K562 (cell line): ENCODE data around the gene KCNQ4. TPM values are rescaled to one million over a fixed set of nuclear protein-coding genes. Genes with fewer than 3 reads are reported as not detected.

ENCODE experiments used
- ATF7 ChIP-seq: fragments of 450-650 bp; IDR thresholded peaks from 2 replicates; pipeline ENCODE4 v1.7.1; 2014; ENCODE audit warnings: mild to moderate bottlenecking, moderate library complexity
- CBX3 ChIP-seq, 2 experiments: IDR thresholded peaks; 1 replicate in 1 of 2; 2 replicates in 1 of 2; pipeline ENCODE4 v1.6.1; 2012; ENCODE audit warnings: inconsistent platforms in 2 of 2, low read length in 2 of 2, borderline replicate concordance in 1 of 2, control low read depth in 1 of 2
- CTBP1 ChIP-seq: fragments of 450-650 bp; IDR thresholded peaks from 2 replicates; pipeline ENCODE4 v1.6.1; 2016; ENCODE audit warnings: borderline replicate concordance
- HBP1 ChIP-seq: fragments of 450-650 bp; formaldehyde crosslinking; IDR thresholded peaks from 2 replicates; pipeline ENCODE4 v1.4.0; 2022; ENCODE audit warnings: missing genetic modification characterization
- HDAC1 ChIP-seq, 2 experiments: fragments of 450-650 bp; IDR thresholded peaks; 2 replicates each; pipeline ENCODE4 v1.6.1; 2016 to 2017; ENCODE audit warnings: inconsistent platforms in 1 of 2, mild to moderate bottlenecking in 1 of 2, moderate library complexity in 1 of 2
- ID3 ChIP-seq, 2 experiments: fragments of 250-450 bp in 1 of 2; fragments of 450-650 bp in 1 of 2; sonication (Bioruptor Pico) in 1 of 2; IDR thresholded peaks; 2 replicates each; pipeline versions ENCODE4 v1.6.1 to v1.8.0; 2016 to 2021; ENCODE audit warnings: mild to moderate bottlenecking in 2 of 2, moderate library complexity in 2 of 2, missing compliant biosample characterization in 1 of 2, missing genetic modification characterization in 1 of 2
- KHSRP ChIP-seq: fragments of 450-650 bp; IDR thresholded peaks from 2 replicates; pipeline ENCODE4 v1.6.1; 2017
- MLLT1 ChIP-seq, 2 experiments: fragments of 450-650 bp; IDR thresholded peaks; 2 replicates each; pipeline ENCODE4 v1.6.1; 2016
- NR2C2 ChIP-seq, 2 experiments: fragments of 200-800 bp in 1 of 2; sonication (Bioruptor generic) in 1 of 2; sonication (generic) in 1 of 2; formaldehyde crosslinking in 1 of 2; IDR thresholded peaks; 2 replicates each; pipeline versions ENCODE4 v1.6.1 to v1.8.0; 2016 to 2022; ENCODE audit warnings: mild to moderate bottlenecking in 1 of 2, missing compliant biosample characterization in 1 of 2, missing genetic modification characterization in 1 of 2, missing genetic modification reagents in 1 of 2
- PKNOX1 ChIP-seq: fragments of 450-650 bp; IDR thresholded peaks from 2 replicates; pipeline ENCODE4 v1.6.1; 2016
- TCF7 ChIP-seq: sonication (generic); IDR thresholded peaks from 2 replicates; pipeline ENCODE4 v1.6.1; 2016; ENCODE audit warnings: antibody characterized with exemption, borderline replicate concordance
- XRCC5 ChIP-seq: fragments of 200-400 bp; formaldehyde crosslinking; IDR thresholded peaks from 2 replicates; pipeline ENCODE4 v1.6.1; 2017; ENCODE audit warnings: low read depth, mild to moderate bottlenecking, low read length
- ZBTB2 ChIP-seq: fragments of 450-650 bp; IDR thresholded peaks from 2 replicates; pipeline ENCODE4 v1.6.1; 2016; ENCODE audit warnings: antibody characterized with exemption
- ZBTB33 ChIP-seq: sonication (generic); formaldehyde crosslinking; IDR thresholded peaks from 2 replicates; pipeline ENCODE4 v1.8.1; 2023; ENCODE audit warnings: mild to moderate bottlenecking, missing genetic modification reagents
- ZFP36 ChIP-seq: fragments of 150-350 bp; IDR thresholded peaks from 2 replicates; pipeline ENCODE4 v1.6.1; 2018; ENCODE audit warnings: low read length, low read depth; ENCODE audit not compliant: partially characterized antibody
- ZNF232 ChIP-seq: sonication (generic); formaldehyde crosslinking; IDR thresholded peaks from 2 replicates; pipeline ENCODE4 v1.8.0; 2022; ENCODE audit warnings: mild to moderate bottlenecking, missing genetic modification reagents
- ZNF551 ChIP-seq: fragments of 250-450 bp; sonication (Bioruptor Pico); IDR thresholded peaks from 2 replicates; pipeline ENCODE4 v1.5.0; 2021; ENCODE audit warnings: mild to moderate bottlenecking, moderate library complexity
- ZNF830 ChIP-seq: fragments of 250-450 bp; sonication (Bioruptor Pico); IDR thresholded peaks from 2 replicates; pipeline ENCODE4 v1.5.0; 2021; ENCODE audit warnings: mild to moderate bottlenecking
- polyA plus RNA-seq, 8 experiments: library from polyadenylated mRNA; depleted of rRNA in 4 of 8; stranded (reverse) in 5 of 8; unstranded in 3 of 8; fragments of >200 nt; fragmentation: Nextera tagmentation in 2 of 8; fragmentation: Illumina TruSeq in 1 of 8; extraction: Ambion mirVana in 2 of 8; extraction: Trizol in 1 of 8; gene quantifications; 2 replicates each; pipeline versions ENCODE4 v1.2.1 to v1.2.3, GENCODE V29; 2011 to 2014; ENCODE audit warnings: inconsistent platforms in 1 of 8, missing spikeins in 1 of 8
- total RNA-seq, 7 experiments: library from RNA; depleted of rRNA in 6 of 7; stranded (reverse); fragments of >200 nt in 6 of 7; fragmentation: Illumina TruSeq in 2 of 7; extraction: Trizol in 2 of 7; gene quantifications; 2 replicates each; pipeline versions ENCODE4 v1.2.1 to v1.2.3, GENCODE V29; 2011 to 2021; ENCODE audit warnings: low replicate concordance in 1 of 7

The KCNQ4 gene
- total and polyA plus RNA-seq, 9 of the 15 experiments (the other 6 are each of a cell fraction or from before 2014, with no cell fraction given) = 0.07 to 4.1 (median 0.79) TPM

- TF ChIP-seq ZBTB33 (CRISPR knock-in tag) = peak; percentile 82
- no peak for TF ChIP-seq ZNF830 (CRISPR knock-in tag)
- 0 out of 2 replicates have a peak, but pooled peaks have one; percentile 28 for TF ChIP-seq XRCC5
- 0 out of 2 replicates have a peak, but pooled peaks have one; percentile 22 for TF ChIP-seq TCF7
- peak; percentile 68 for TF ChIP-seq CTBP1
- no peak for TF ChIP-seq CBX3 (IDR thresholded peaks at IDR 0.05; ENCODE audit: borderline replicate concordance in 1 of 2, low read length in 2 of 2)
- TF ChIP-seq HDAC1 (IDR thresholded peaks at IDR 0.05) = peak in 1 of 2 experiments; percentile 78; a peak in 2 of 4 replicates
- TF ChIP-seq HBP1 (CRISPR knock-in tag) = no peak
- peak; percentile 48 to 49; a peak in 1 of 4 replicates for TF ChIP-seq MLLT1 (IDR thresholded peaks at IDR 0.05)
- TF ChIP-seq ZFP36 = peak; percentile 4
- TF ChIP-seq ZNF232 (CRISPR knock-in tag) = peak; percentile 81
- TF ChIP-seq ATF7 = peak; percentile 39; the same call in 1 of the 2 replicates
- TF ChIP-seq ZNF551 (CRISPR knock-in tag) = no peak
- TF ChIP-seq ZBTB2 = peak; percentile 61; the same call in 1 of the 2 replicates
- TF ChIP-seq PKNOX1 = no peak
- peak; percentile 72 for TF ChIP-seq NR2C2 (CRISPR knock-in tag; IDR thresholded peaks at IDR 0.05)
- no peak for TF ChIP-seq NR2C2 (tag; IDR thresholded peaks at IDR 0.05)
- TF ChIP-seq KHSRP = no peak
- TF ChIP-seq ID3 (CRISPR knock-in tag; IDR thresholded peaks at IDR 0.05) = no peak
- peak; percentile 68; the same call in 1 of the 2 replicates for TF ChIP-seq ID3 (tag; IDR thresholded peaks at IDR 0.05)
These were observed at the start of gene KCNQ4 (continued) for GRCh38 chr1:40783001-40783905.
